ENCODE results near the gene TBC1D16. TPM values are rescaled to one million over a fixed set of nuclear protein-coding genes. Genes with fewer than 3 reads are reported as not detected.

Gene TBC1D16
- total RNA-seq, 3 donors from 2014 or later, result 27.1 to 92.2 (median 32.8) TPM

DNA sequence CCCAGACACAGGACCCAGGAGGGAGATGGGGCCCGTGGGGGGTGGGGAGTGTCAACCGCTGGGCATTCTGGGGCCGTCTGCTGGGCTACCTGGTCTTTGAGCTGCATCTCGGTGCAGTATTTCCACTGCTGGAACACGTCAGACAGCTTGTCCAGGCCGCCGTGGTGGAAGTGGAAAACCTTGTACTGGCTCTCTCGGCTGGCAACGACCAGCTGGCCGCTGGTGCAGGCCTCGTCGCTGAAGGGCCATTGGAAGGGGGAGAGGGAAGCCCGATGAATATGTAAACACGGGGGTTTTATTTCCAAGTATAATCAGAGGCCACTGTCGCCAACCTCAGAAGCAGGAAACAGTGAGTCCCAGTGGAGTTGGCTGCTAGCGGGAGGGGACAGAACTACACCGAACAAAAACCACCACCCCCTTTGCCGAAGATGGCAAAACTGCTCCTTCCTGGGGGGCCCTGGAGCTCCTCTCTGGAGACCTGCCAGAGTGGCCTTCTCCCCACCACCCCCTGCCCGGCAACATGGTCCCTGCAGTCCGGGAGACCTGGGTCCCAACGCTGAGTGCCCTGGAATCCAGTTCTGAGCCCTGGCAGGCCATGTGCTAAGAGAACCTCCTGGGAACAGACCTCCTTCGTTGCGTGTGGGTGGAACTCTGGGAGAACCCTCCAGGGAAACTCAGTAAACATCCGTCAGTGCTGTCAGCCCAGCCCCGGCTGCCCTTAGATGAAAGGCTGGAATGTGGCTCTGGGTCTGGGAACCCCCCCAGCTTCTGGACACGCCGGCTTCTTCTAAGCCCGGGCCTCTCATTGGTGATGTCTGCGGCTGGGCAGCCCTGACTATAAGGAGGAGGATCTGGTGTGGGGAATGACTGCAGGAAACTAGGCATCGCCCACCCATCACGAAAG, 84.1 kb downstream of the TBC1D16 start:
- H3K27ac ChIP-seq, result peak overlapping the region; percentile 55 to 77
- H3K4me3 ChIP-seq, result peak overlapping the region in 1 of 3 donors; percentile 32
- intact Hi-C loops (cut with DNase I; ENCODE audit: low total_unique reads), result no loop called here
- no peak for TF ChIP-seq POLR2AphosphoS5 (IDR thresholded peaks at IDR 0.05)
- no peak for TF ChIP-seq POLR2A (IDR thresholded peaks at IDR 0.05)
- TF ChIP-seq, protein P1, sequence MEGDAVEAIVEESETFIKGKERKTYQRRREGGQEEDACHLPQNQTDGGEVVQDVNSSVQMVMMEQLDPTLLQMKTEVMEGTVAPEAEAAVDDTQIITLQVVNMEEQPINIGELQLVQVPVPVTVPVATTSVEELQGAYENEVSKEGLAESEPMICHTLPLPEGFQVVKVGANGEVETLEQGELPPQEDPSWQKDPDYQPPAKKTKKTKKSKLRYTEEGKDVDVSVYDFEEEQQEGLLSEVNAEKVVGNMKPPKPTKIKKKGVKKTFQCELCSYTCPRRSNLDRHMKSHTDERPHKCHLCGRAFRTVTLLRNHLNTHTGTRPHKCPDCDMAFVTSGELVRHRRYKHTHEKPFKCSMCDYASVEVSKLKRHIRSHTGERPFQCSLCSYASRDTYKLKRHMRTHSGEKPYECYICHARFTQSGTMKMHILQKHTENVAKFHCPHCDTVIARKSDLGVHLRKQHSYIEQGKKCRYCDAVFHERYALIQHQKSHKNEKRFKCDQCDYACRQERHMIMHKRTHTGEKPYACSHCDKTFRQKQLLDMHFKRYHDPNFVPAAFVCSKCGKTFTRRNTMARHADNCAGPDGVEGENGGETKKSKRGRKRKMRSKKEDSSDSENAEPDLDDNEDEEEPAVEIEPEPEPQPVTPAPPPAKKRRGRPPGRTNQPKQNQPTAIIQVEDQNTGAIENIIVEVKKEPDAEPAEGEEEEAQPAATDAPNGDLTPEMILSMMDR (IDR thresholded peaks at IDR 0.05), result peak in 1 of 3 donors; percentile 21
- DNase-seq (ENCODE audit: low spot score in 2 of 2), result peak in 1 of 2 donors; percentile 56
- H3K4me1 ChIP-seq, result peaks cover 0 to 3% of the 10 kb centered on the region in 2 donors
- no peaks in the 10 kb centered on the region for H3K9me3 ChIP-seq
- H3K36me3 ChIP-seq, result no peaks in the 10 kb centered on the region
- no peaks in the 10 kb centered on the region for H3K27me3 ChIP-seq

DNA sequence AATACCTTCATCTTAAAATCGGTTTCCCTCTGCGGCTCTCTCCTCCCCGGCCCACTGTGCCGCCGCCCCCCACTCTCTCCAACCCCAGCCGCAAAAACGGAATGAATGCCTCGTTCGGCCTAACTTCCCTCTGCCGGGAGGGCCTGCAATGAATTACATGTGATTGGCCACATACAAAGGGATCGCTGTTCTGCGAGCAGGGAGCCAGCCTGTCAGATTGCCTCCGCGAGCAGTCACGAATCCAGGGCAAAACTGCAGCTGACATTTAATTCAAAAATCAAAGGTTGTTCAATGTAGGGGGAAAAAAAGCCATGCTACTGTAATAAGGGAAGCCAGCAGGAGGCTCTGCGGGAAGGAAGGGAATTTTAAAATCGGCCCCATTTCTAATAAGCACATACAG, 84.9 kb downstream of the TBC1D16 start:
- no peaks in the 10 kb centered on the region for H3K9me3 ChIP-seq
- peak in 1 of 2 donors; percentile 24 for DNase-seq (ENCODE audit: low spot score in 2 of 2)
- H3K27me3 ChIP-seq, result no peaks in the 10 kb centered on the region
- H3K4me3 ChIP-seq, result no peak overlapping the region
- intact Hi-C loops (cut with DNase I; ENCODE audit: low total_unique reads), result no loop called here
- no peaks in the 10 kb centered on the region for H3K36me3 ChIP-seq
- peaks cover 0 to 3% of the 10 kb centered on the region in 2 donors for H3K4me1 ChIP-seq
- TF ChIP-seq POLR2A (IDR thresholded peaks at IDR 0.05) (no peak), POLR2AphosphoS5 (IDR thresholded peaks at IDR 0.05) (no peak)
- TF ChIP-seq, protein P1 (IDR thresholded peaks at IDR 0.05), result no peak
- peak overlapping the region in 1 of 2 donors; percentile 77 for H3K27ac ChIP-seq

DNA sequence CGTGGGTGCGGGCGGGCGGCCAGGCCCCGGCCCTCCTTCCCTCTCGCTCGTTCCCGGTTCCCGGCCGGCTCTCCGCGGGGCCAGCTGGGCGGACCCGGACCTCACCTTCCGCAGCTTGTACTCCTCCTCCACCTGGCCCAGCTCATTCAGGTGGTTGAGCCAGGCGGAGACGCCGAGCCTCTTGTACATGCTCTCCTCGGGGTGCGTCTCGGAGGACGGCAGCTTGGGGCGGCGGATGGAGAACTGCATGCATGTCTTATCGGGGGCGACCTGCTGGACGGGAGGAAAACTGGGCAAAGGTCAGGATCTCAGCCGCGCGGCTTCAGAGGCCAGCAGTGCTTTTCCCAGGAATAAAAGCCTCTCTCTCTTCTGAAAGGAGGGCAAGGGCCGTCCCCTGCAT, 85.4 kb downstream of the TBC1D16 start:
- Histone ChIP-seq H3K36me3 (no peaks in the 10 kb centered on the region), H3K4me1 (peaks cover 0 to 3% of the 10 kb centered on the region in 2 donors), H3K27ac (no peak overlapping the region), H3K4me3 (no peak overlapping the region), H3K9me3 (no peaks in the 10 kb centered on the region), H3K27me3 (no peaks in the 10 kb centered on the region)
- intact Hi-C loops (cut with DNase I; ENCODE audit: low total_unique reads), result no loop called here
- TF ChIP-seq POLR2A (IDR thresholded peaks at IDR 0.05), result no peak
- no peak for TF ChIP-seq POLR2AphosphoS5 (IDR thresholded peaks at IDR 0.05)
- TF ChIP-seq, protein P1 (IDR thresholded peaks at IDR 0.05), result no peak
- peak in 1 of 2 donors; percentile 49 for DNase-seq (ENCODE audit: low spot score in 2 of 2)

DNA sequence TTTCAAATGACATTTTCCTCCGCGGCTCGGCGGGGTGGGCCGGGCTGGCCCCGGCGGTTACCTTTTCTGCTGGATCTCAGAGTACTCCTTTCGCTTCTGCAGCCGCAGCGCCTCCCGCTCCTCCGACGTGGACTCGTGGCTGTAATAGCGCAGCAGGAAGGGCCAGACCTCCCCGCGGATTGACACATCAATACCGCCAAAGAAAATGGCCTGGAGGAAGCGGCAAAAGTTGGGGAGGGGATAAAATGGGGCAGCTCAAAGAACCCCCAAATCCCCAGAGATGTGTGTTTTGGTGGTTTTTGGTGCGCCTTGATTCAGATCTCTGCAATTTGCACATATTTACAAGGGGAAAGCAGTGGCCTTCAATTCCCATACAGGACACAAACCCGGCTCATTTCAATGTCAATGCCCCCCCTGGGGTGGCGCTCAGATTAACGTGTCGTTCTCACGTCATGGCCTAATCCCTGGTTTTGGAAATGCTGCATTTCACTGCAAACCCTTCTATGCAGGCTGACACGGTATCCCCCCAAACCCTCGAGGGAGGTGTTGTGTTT, 85.9 kb downstream of the TBC1D16 start:
- peak in 1 of 2 donors; percentile 20 for DNase-seq (ENCODE audit: low spot score in 2 of 2)
- Histone ChIP-seq H3K4me1 (peaks cover 0 to 3% of the 10 kb centered on the region in 2 donors), H3K27ac (no peak overlapping the region), H3K36me3 (no peaks in the 10 kb centered on the region), H3K9me3 (no peaks in the 10 kb centered on the region), H3K27me3 (no peaks in the 10 kb centered on the region), H3K4me3 (no peak overlapping the region)
- intact Hi-C loops (cut with DNase I; ENCODE audit: low total_unique reads), result no loop called here
- TF ChIP-seq POLR2A (IDR thresholded peaks at IDR 0.05) (no peak), POLR2AphosphoS5 (IDR thresholded peaks at IDR 0.05) (no peak)
- TF ChIP-seq, protein P1 (IDR thresholded peaks at IDR 0.05), result no peak

All from breast epithelium (tissue), 4 donors.